Measurements from ENCODE around the gene C16orf87. TPM values are rescaled to one million over a fixed set of nuclear protein-coding genes. Genes with fewer than 3 reads are reported as not detected.

C16orf87 gene
- total RNA-seq, 1 donor from 2014 or later, result 28.6 TPM

- Mint-ChIP-seq H3K27ac (no peak overlapping the region), H3K27me3 (ENCODE audit: low read depth) (no peaks in the 10 kb centered on the region), H3K36me3 (no peaks in the 10 kb centered on the region), H3K4me1 (peaks cover 28% of the 10 kb centered on the region), H3K4me3 (no peak overlapping the region), H3K9me3 (no peaks in the 10 kb centered on the region)
- no peak for DNase-seq (ENCODE audit: low spot score in 2 of 2, unreplicated experiment in 2 of 2)
- no peak for TF ChIP-seq CTCF (IDR thresholded peaks at IDR 0.05; ENCODE audit: unreplicated experiment)
Observed at GRCh38 chr16:46759309-46759708, 71.7 kb downstream of the C16orf87 start.

GRCh38 chr16:46757339-46758050, 73.5 kb downstream of the C16orf87 start:
- H3K36me3 Mint-ChIP-seq, result no peaks in the 10 kb centered on the region
- no peaks in the 10 kb centered on the region for H3K9me3 Mint-ChIP-seq
- no peak overlapping the region for H3K4me3 Mint-ChIP-seq
- no peak overlapping the region for H3K27ac Mint-ChIP-seq
- peaks cover 27% of the 10 kb centered on the region for H3K4me1 Mint-ChIP-seq
- H3K27me3 Mint-ChIP-seq (ENCODE audit: low read depth), result no peaks in the 10 kb centered on the region
- no peak for DNase-seq (ENCODE audit: low spot score in 2 of 2, unreplicated experiment in 2 of 2)
- TF ChIP-seq CTCF (IDR thresholded peaks at IDR 0.05; ENCODE audit: unreplicated experiment), result no peak

- Mint-ChIP-seq H3K4me1 (peaks cover 24% of the 10 kb centered on the region), H3K27me3 (ENCODE audit: low read depth) (no peaks in the 10 kb centered on the region), H3K36me3 (no peaks in the 10 kb centered on the region), H3K27ac (no peak overlapping the region), H3K9me3 (no peaks in the 10 kb centered on the region), H3K4me3 (no peak overlapping the region)
- DNase-seq (ENCODE audit: low spot score in 2 of 2, unreplicated experiment in 2 of 2), result no peak
- no peak for TF ChIP-seq CTCF (IDR thresholded peaks at IDR 0.05; ENCODE audit: unreplicated experiment)
Observed at GRCh38 chr16:46756772-46757171, 74.2 kb downstream of the C16orf87 start.

GRCh38 chr16:46753015-46753414, 78.0 kb downstream of the C16orf87 start:
- no peak for TF ChIP-seq CTCF (IDR thresholded peaks at IDR 0.05; ENCODE audit: unreplicated experiment)
- Mint-ChIP-seq H3K27me3 (ENCODE audit: low read depth) (no peaks in the 10 kb centered on the region), H3K36me3 (no peaks in the 10 kb centered on the region), H3K4me1 (peaks cover 34% of the 10 kb centered on the region), H3K4me3 (no peak overlapping the region), H3K9me3 (no peaks in the 10 kb centered on the region), H3K27ac (no peak overlapping the region)
- no peak for DNase-seq (ENCODE audit: low spot score in 2 of 2, unreplicated experiment in 2 of 2)

- H3K27ac Mint-ChIP-seq, result no peak overlapping the region
- H3K9me3 Mint-ChIP-seq, result no peaks in the 10 kb centered on the region
Observed at GRCh38 chr16:46751381-46751780, 79.6 kb downstream of the C16orf87 start.

More at GRCh38 chr16:46751381-46751780, 79.6 kb downstream of the C16orf87 start:
- no peak overlapping the region for H3K4me3 Mint-ChIP-seq
- H3K4me1 Mint-ChIP-seq, result peaks cover 34% of the 10 kb centered on the region
- no peak for DNase-seq (ENCODE audit: low spot score in 2 of 2, unreplicated experiment in 2 of 2)
- H3K27me3 Mint-ChIP-seq (ENCODE audit: low read depth), result no peaks in the 10 kb centered on the region
- no peaks in the 10 kb centered on the region for H3K36me3 Mint-ChIP-seq
- no peak for TF ChIP-seq CTCF (IDR thresholded peaks at IDR 0.05; ENCODE audit: unreplicated experiment)
